Suprapubic skin (tissue), 4 donors: ENCODE results near the gene SDHB. TPM values are rescaled to one million over a fixed set of nuclear protein-coding genes. Genes with fewer than 3 reads are reported as not detected.

Experiments used
- DNase-seq, 2 donors: peaks; one replicate each; pipeline ENCODE4 v3.0.0-alpha.2; 2019; ENCODE audit warnings: low spot score in 2 of 2
- H3K27ac ChIP-seq: fragments of 200-600 bp; sonication (generic); one replicate; pipeline ENCODE4 v1.5.1; 2019
- H3K27me3 ChIP-seq: fragments of 200-600 bp; sonication (generic); one replicate; pipeline ENCODE4 v1.5.1; 2019
- H3K36me3 ChIP-seq: fragments of 200-600 bp; sonication (generic); one replicate; pipeline ENCODE4 v1.5.1; 2019
- H3K4me1 ChIP-seq: fragments of 200-600 bp; sonication (generic); one replicate; pipeline ENCODE4 v1.5.1; 2019
- H3K4me3 ChIP-seq: fragments of 200-600 bp; sonication (generic); one replicate; pipeline ENCODE4 v1.5.1; 2019; ENCODE audit warnings: mild to moderate bottlenecking
- H3K9me3 ChIP-seq: fragments of 200-600 bp; sonication (generic); one replicate; pipeline ENCODE4 v1.5.1; 2019
- CTCF ChIP-seq, 2 donors: fragments of 200-600 bp in 1 of 2; fragments of 450-650 bp in 1 of 2; sonication (generic) in 1 of 2; IDR thresholded peaks; one replicate each; pipeline ENCODE4 v1.5.1; 2016 to 2019; ENCODE audit warnings: antibody characterized with exemption in 2 of 2, mild to moderate bottlenecking in 1 of 2, moderate library complexity in 1 of 2
- EP300 ChIP-seq: sonication (generic); formaldehyde crosslinking; IDR thresholded peaks from one replicate; pipeline ENCODE4 v1.6.1; 2017; ENCODE audit warnings: antibody characterized with exemption
- POLR2A ChIP-seq, 2 donors: fragments of 450-650 bp; IDR thresholded peaks; one replicate each; pipeline ENCODE4 v1.6.1; 2017; ENCODE audit warnings: antibody characterized with exemption in 2 of 2, mild to moderate bottlenecking in 2 of 2, moderate library complexity in 2 of 2
- POLR2AphosphoS5 ChIP-seq, 3 donors: sonication (generic); formaldehyde crosslinking; IDR thresholded peaks; one replicate each; pipeline ENCODE4 v1.6.1; 2017; ENCODE audit warnings: antibody characterized with exemption in 3 of 3
- WGBS: methylation state at CpG from one replicate; pipeline ENCODE4 v1.1.5; 2018; 5-methylcytosine and 5-hydroxymethylcytosine counted together
- total RNA-seq, 4 donors: library from RNA; depleted of rRNA; stranded (reverse); fragments of >200 nt; gene quantifications; one replicate each; pipeline ENCODE4 v1.1.0, GENCODE V29; 2016

The SDHB gene
- total RNA-seq, 4 donors from 2014 or later, result 69.0 to 98.3 (median 90.5) TPM

GRCh38 chr1:17093822-17094393 is 40.1 kb upstream of the SDHB start:
- Histone ChIP-seq H3K27ac (no peak overlapping the region), H3K4me3 (no peak overlapping the region), H3K36me3 (no peaks in the 10 kb centered on the region), H3K27me3 (no peaks in the 10 kb centered on the region), H3K4me1 (peaks cover 13% of the 10 kb centered on the region), H3K9me3 (no peaks in the 10 kb centered on the region)
- no peak for TF ChIP-seq POLR2AphosphoS5 (IDR thresholded peaks at IDR 0.05)
- no peak for TF ChIP-seq CTCF (IDR thresholded peaks at IDR 0.05)
- no peak for TF ChIP-seq EP300
- TF ChIP-seq POLR2A (IDR thresholded peaks at IDR 0.05), result no peak
- DNase-seq, result no peak
- 50% methylated on average over 5 of the region's 8 CpGs for WGBS

GRCh38 chr1:17091252-17091651 is 37.4 kb upstream of the SDHB start:
- Histone ChIP-seq H3K27ac (peak overlapping the region; percentile 10), H3K36me3 (no peaks in the 10 kb centered on the region), H3K9me3 (no peaks in the 10 kb centered on the region), H3K4me1 (no peaks in the 10 kb centered on the region), H3K4me3 (no peak overlapping the region), H3K27me3 (no peaks in the 10 kb centered on the region)
- no peak for DNase-seq
- TF ChIP-seq POLR2AphosphoS5 (IDR thresholded peaks at IDR 0.05) (no peak), POLR2A (IDR thresholded peaks at IDR 0.05) (no peak)
- 80% methylated on average over 7 of the region's 7 CpGs for WGBS

- DNase-seq, result no peak
- Histone ChIP-seq H3K36me3 (no peaks in the 10 kb centered on the region), H3K9me3 (no peaks in the 10 kb centered on the region), H3K4me3 (no peak overlapping the region), H3K27ac (no peak overlapping the region), H3K4me1 (no peaks in the 10 kb centered on the region), H3K27me3 (no peaks in the 10 kb centered on the region)
- no peak for TF ChIP-seq CTCF (IDR thresholded peaks at IDR 0.05)
- no peak for TF ChIP-seq POLR2A (IDR thresholded peaks at IDR 0.05)
- TF ChIP-seq POLR2AphosphoS5 (IDR thresholded peaks at IDR 0.05), result no peak
- TF ChIP-seq EP300, result no peak
- WGBS, result 61% methylated on average over 11 of the region's 14 CpGs
These were observed 35.7 kb upstream of the SDHB start for GRCh38 chr1:17089506-17089905.

GRCh38 chr1:17086751-17087150 is 32.9 kb upstream of the SDHB start:
- no peaks in the 10 kb centered on the region for H3K27me3 ChIP-seq
- H3K9me3 ChIP-seq, result no peaks in the 10 kb centered on the region
- no peak for TF ChIP-seq POLR2A (IDR thresholded peaks at IDR 0.05)
- TF ChIP-seq EP300, result no peak
- TF ChIP-seq CTCF (IDR thresholded peaks at IDR 0.05), result no peak
- no peak for TF ChIP-seq POLR2AphosphoS5 (IDR thresholded peaks at IDR 0.05)
- DNase-seq, result no peak
- no peak overlapping the region for H3K27ac ChIP-seq
- H3K4me3 ChIP-seq, result no peak overlapping the region
- H3K36me3 ChIP-seq, result no peaks in the 10 kb centered on the region
- WGBS, result 72% methylated on average over 6 of the region's 6 CpGs
- no peaks in the 10 kb centered on the region for H3K4me1 ChIP-seq

- H3K27me3 ChIP-seq, result no peaks in the 10 kb centered on the region
- no peak overlapping the region for H3K4me3 ChIP-seq
- WGBS, result 80% methylated on average over 10 of the region's 10 CpGs
- H3K9me3 ChIP-seq, result no peaks in the 10 kb centered on the region
- H3K27ac ChIP-seq, result no peak overlapping the region
- TF ChIP-seq EP300 (no peak), CTCF (IDR thresholded peaks at IDR 0.05) (no peak), POLR2A (IDR thresholded peaks at IDR 0.05) (no peak), POLR2AphosphoS5 (IDR thresholded peaks at IDR 0.05) (no peak)
- H3K36me3 ChIP-seq, result no peaks in the 10 kb centered on the region
- DNase-seq, result no peak
- H3K4me1 ChIP-seq, result no peaks in the 10 kb centered on the region
These were observed 31.0 kb upstream of the SDHB start for GRCh38 chr1:17084787-17085186.

GRCh38 chr1:17082761-17083160 is 28.9 kb upstream of the SDHB start:
- TF ChIP-seq EP300, result no peak
- TF ChIP-seq POLR2AphosphoS5 (IDR thresholded peaks at IDR 0.05), result no peak
- TF ChIP-seq CTCF (IDR thresholded peaks at IDR 0.05), result no peak
- WGBS, result 92% methylated on average over 3 of the region's 3 CpGs
- H3K36me3 ChIP-seq, result no peaks in the 10 kb centered on the region
- H3K4me3 ChIP-seq, result no peak overlapping the region
- H3K27me3 ChIP-seq, result no peaks in the 10 kb centered on the region
- DNase-seq, result no peak
- H3K27ac ChIP-seq, result no peak overlapping the region
- H3K9me3 ChIP-seq, result no peaks in the 10 kb centered on the region
- no peaks in the 10 kb centered on the region for H3K4me1 ChIP-seq
